PC-9 (cell line): Measurements from ENCODE around the gene SCGB1D2. TPM values are rescaled to one million over a fixed set of nuclear protein-coding genes. Genes with fewer than 3 reads are reported as not detected.

ENCODE experiments used
- BruUV-seq: library from RNA; stranded (reverse); fragments of 400-500 nt; replicated peaks from 2 replicates; lab custom pipeline; 2021; lab: Mats Ljungman, UMichigan
- CTCF ChIA-PET: fragments of 300-600 bp; sonication (Branson Sonifier 250); formaldehyde crosslinking; loops from one replicate; lab custom pipeline; 2022; ENCODE audit warnings: antibody characterized with exemption; lab: Charles Lee
- POLR2A ChIA-PET: fragments of 300-600 bp; sonication (Branson Sonifier 250); formaldehyde crosslinking; loops from one replicate; lab custom pipeline; 2022; ENCODE audit warnings: antibody characterized with exemption; ENCODE audit not compliant: unreplicated experiment; lab: Charles Lee
- DNase-seq, 2 experiments: peaks; one replicate each; pipeline versions ENCODE4 v3.0.0 to v3.0.0-alpha.2; 2015 to 2022; ENCODE audit warnings: mixed read lengths in 1 of 2
- H2AFZ ChIP-seq: fragments of 200-600 bp; sonication (generic); 2 replicates; pipeline ENCODE4 v1.8.1; 2017; ENCODE audit warnings: antibody characterized with exemption
- H3F3A ChIP-seq: fragments of 200-600 bp; sonication (generic); 2 replicates; pipeline ENCODE4 v1.8.1; 2017; ENCODE audit warnings: antibody characterized with exemption, mild to moderate bottlenecking, low read depth; ENCODE audit not compliant: insufficient read depth
- H3K27ac ChIP-seq: fragments of 200-600 bp; sonication (generic); 2 replicates; pipeline ENCODE4 v1.6.1; 2016; ENCODE audit warnings: mixed run types
- H3K27me3 ChIP-seq: fragments of 200-600 bp; sonication (generic); 2 replicates; pipeline ENCODE4 v1.6.1; 2016; ENCODE audit warnings: low read depth, mixed run types; ENCODE audit not compliant: insufficient read depth
- H3K36me3 ChIP-seq: fragments of 200-600 bp; sonication (generic); 2 replicates; pipeline ENCODE4 v1.6.1; 2016; ENCODE audit warnings: low read depth, mixed run types
- H3K4me1 ChIP-seq: fragments of 200-600 bp; sonication (generic); replicated peaks from 2 replicates; pipeline ENCODE4 v1.6.1; 2016; ENCODE audit warnings: mixed run types; ENCODE audit not compliant: insufficient read depth
- H3K4me2 ChIP-seq: fragments of 200-600 bp; sonication (generic); 2 replicates; pipeline ENCODE4 v1.6.1; 2017; ENCODE audit warnings: mixed run types
- H3K4me3 ChIP-seq: fragments of 200-600 bp; sonication (generic); 2 replicates; pipeline ENCODE4 v1.6.1; 2016; ENCODE audit warnings: mixed run types
- H3K79me2 ChIP-seq: fragments of 200-600 bp; sonication (generic); 2 replicates; pipeline ENCODE4 v1.6.1; 2017; ENCODE audit warnings: low read depth, mixed run types
- H3K9me2 ChIP-seq: fragments of 200-600 bp; sonication (generic); 2 replicates; pipeline ENCODE4 v1.8.1; 2017; ENCODE audit warnings: mild to moderate bottlenecking; ENCODE audit not compliant: insufficient read depth
- H3K9me3 ChIP-seq: fragments of 200-600 bp; sonication (generic); 2 replicates; pipeline ENCODE4 v1.8.1; 2016; ENCODE audit warnings: low read depth; ENCODE audit not compliant: insufficient read depth
- H4K20me1 ChIP-seq: fragments of 200-600 bp; sonication (generic); 2 replicates; pipeline ENCODE4 v1.8.1; 2017; ENCODE audit not compliant: insufficient read depth
- CTCF ChIP-seq: fragments of 200-600 bp; sonication (generic); conservative IDR thresholded peaks from 2 replicates; pipeline ENCODE4 v1.6.1; 2017; ENCODE audit warnings: mixed run types, antibody characterized with exemption, mild to moderate bottlenecking, moderate library complexity
- EZH2 ChIP-seq: fragments of 200-600 bp; sonication (generic); IDR thresholded peaks from 2 replicates; pipeline ENCODE4 v1.8.0; 2017; ENCODE audit warnings: antibody characterized with exemption, low read depth
- intact Hi-C: fragments of 100-400 bp; cut with micrococcal nuclease; formaldehyde crosslinking; loops from one replicate; pipeline ENCODE4 v1.10.0; 2022; ENCODE audit not compliant: unreplicated experiment
- total RNA-seq: library from RNA; stranded (reverse); gene quantifications from 2 replicates; pipeline ENCODE4 v1.2.3, GENCODE V29; 2021

Gene SCGB1D2
- total RNA-seq, 1 experiment from 2014 or later, result not detected

GRCh38 chr11:62251698-62252097 is 9.7 kb downstream of the SCGB1D2 start:
- POLR2A ChIA-PET, result no interaction called here
- no TSS peak for BruUV-seq
- Histone ChIP-seq H3F3A (no peaks in the 10 kb centered on the region), H3K79me2 (no peaks in the 10 kb centered on the region), H3K9me2 (no peaks in the 10 kb centered on the region), H3K4me1 (no peaks in the 10 kb centered on the region), H3K4me3 (no peak overlapping the region), H3K27ac (no peak overlapping the region), H3K27me3 (peaks cover 42% of the 10 kb centered on the region; the same call in 1 of the 2 replicates), H3K36me3 (no peaks in the 10 kb centered on the region), H2AFZ (no peak overlapping the region), H3K4me2 (no peak overlapping the region), H4K20me1 (no peaks in the 10 kb centered on the region), H3K9me3 (no peaks in the 10 kb centered on the region)
- no peak for TF ChIP-seq EZH2
- no peak for TF ChIP-seq CTCF
- intact Hi-C loops, result no loop called here
- DNase-seq, result no peak
- CTCF ChIA-PET, result no interaction called here

GRCh38 chr11:62253999-62254542 is 12.0 kb downstream of the SCGB1D2 start:
- Histone ChIP-seq H3F3A (no peaks in the 10 kb centered on the region), H3K9me3 (no peaks in the 10 kb centered on the region), H3K27me3 (peaks cover 42% of the 10 kb centered on the region), H3K36me3 (no peaks in the 10 kb centered on the region), H4K20me1 (no peaks in the 10 kb centered on the region), H3K27ac (no peak overlapping the region), H3K4me3 (no peak overlapping the region), H2AFZ (no peak overlapping the region), H3K4me2 (no peak overlapping the region), H3K4me1 (no peaks in the 10 kb centered on the region), H3K79me2 (no peaks in the 10 kb centered on the region), H3K9me2 (no peaks in the 10 kb centered on the region)
- POLR2A ChIA-PET, result no interaction called here
- TF ChIP-seq EZH2, result no peak
- TF ChIP-seq CTCF, result no peak
- CTCF ChIA-PET, result no interaction called here
- BruUV-seq, result no TSS peak
- no peak for DNase-seq
- intact Hi-C loops, result no loop called here

GRCh38 chr11:62256281-62256680 is 14.2 kb downstream of the SCGB1D2 start:
- no peaks in the 10 kb centered on the region for H3K79me2 ChIP-seq
- no peak for DNase-seq
- H3F3A ChIP-seq, result no peaks in the 10 kb centered on the region
- H4K20me1 ChIP-seq, result no peaks in the 10 kb centered on the region
- no peaks in the 10 kb centered on the region for H3K9me3 ChIP-seq
- H3K27ac ChIP-seq, result no peak overlapping the region
- H3K36me3 ChIP-seq, result no peaks in the 10 kb centered on the region
- intact Hi-C loops, result no loop called here
- H3K4me2 ChIP-seq, result no peak overlapping the region
- no peaks in the 10 kb centered on the region for H3K4me1 ChIP-seq
- H3K4me3 ChIP-seq, result no peak overlapping the region
- H3K27me3 ChIP-seq, result peaks cover 54% of the 10 kb centered on the region
- POLR2A ChIA-PET, result no interaction called here
- no peak overlapping the region for H2AFZ ChIP-seq
- no TSS peak for BruUV-seq
- TF ChIP-seq EZH2 (no peak), CTCF (no peak)
- H3K9me2 ChIP-seq, result no peaks in the 10 kb centered on the region
- CTCF ChIA-PET, result interaction anchor here (0.7 kb wide), 1 partner anchor 37 kb away, joined by 4 read pairs; no protein-coding TSS in a partner anchor
